Measurements from ENCODE around the gene MYO1E. TPM values are rescaled to one million over a fixed set of nuclear protein-coding genes. Genes with fewer than 3 reads are reported as not detected.
"Not testable (repeated sequence)": the region's sequence is repeated elsewhere in the genome, so short reads cannot be mapped to it uniquely, and the experiment has no call there.

The MYO1E gene
- total RNA-seq, 1 experiment from 2014 or later, result 37.5 TPM

GRCh38 chr15:59152694-59153450 lies 219.8 kb downstream of the MYO1E start:
- DNase-seq (ENCODE audit: extremely low read depth, low read depth), result no peak

- no peak for DNase-seq (ENCODE audit: extremely low read depth, low read depth)
Observed at GRCh38 chr15:59150185-59150584, 222.5 kb downstream of the MYO1E start.

GRCh38 chr15:59148153-59148833 lies 224.4 kb downstream of the MYO1E start:
- no peak for DNase-seq (ENCODE audit: extremely low read depth, low read depth)

- no peak for DNase-seq (ENCODE audit: extremely low read depth, low read depth)
Observed at GRCh38 chr15:59147666-59148065, 225.0 kb downstream of the MYO1E start.

- not testable (repeated sequence) for DNase-seq (ENCODE audit: extremely low read depth, low read depth)
Observed at GRCh38 chr15:59144594-59144993, 228.1 kb downstream of the MYO1E start.

GRCh38 chr15:59143281-59143680 lies 229.4 kb downstream of the MYO1E start:
- no peak for DNase-seq (ENCODE audit: extremely low read depth, low read depth)

GRCh38 chr15:59140422-59141226 lies 232.0 kb downstream of the MYO1E start:
- no peak for DNase-seq (ENCODE audit: extremely low read depth, low read depth)

GRCh38 chr15:59138243-59138642 lies 234.4 kb downstream of the MYO1E start:
- DNase-seq (ENCODE audit: extremely low read depth, low read depth), result peak; percentile 29

- no peak for DNase-seq (ENCODE audit: extremely low read depth, low read depth)
Observed at GRCh38 chr15:59137566-59137965, 235.1 kb downstream of the MYO1E start.

GRCh38 chr15:59133929-59134427 lies 238.7 kb downstream of the MYO1E start:
- no peak for DNase-seq (ENCODE audit: extremely low read depth, low read depth)

GRCh38 chr15:59131969-59132562 lies 240.6 kb downstream of the MYO1E start:
- DNase-seq (ENCODE audit: extremely low read depth, low read depth), result no peak

- no peak for DNase-seq (ENCODE audit: extremely low read depth, low read depth)
Observed at GRCh38 chr15:59131456-59131855, 241.2 kb downstream of the MYO1E start.

GRCh38 chr15:59127255-59127654 lies 245.4 kb downstream of the MYO1E start:
- not testable (repeated sequence) for DNase-seq (ENCODE audit: extremely low read depth, low read depth)

- DNase-seq (ENCODE audit: extremely low read depth, low read depth), result not testable (repeated sequence)
Observed at GRCh38 chr15:59125683-59126082, 247.0 kb downstream of the MYO1E start.

GRCh38 chr15:59124261-59124660 lies 248.4 kb downstream of the MYO1E start:
- no peak for DNase-seq (ENCODE audit: extremely low read depth, low read depth)

- DNase-seq (ENCODE audit: extremely low read depth, low read depth), result no peak
Observed at GRCh38 chr15:59120937-59121336, 251.7 kb downstream of the MYO1E start.

GRCh38 chr15:59119625-59120024 lies 253.0 kb downstream of the MYO1E start:
- DNase-seq (ENCODE audit: extremely low read depth, low read depth), result no peak

GRCh38 chr15:59116771-59117170 lies 255.9 kb downstream of the MYO1E start:
- no peak for DNase-seq (ENCODE audit: extremely low read depth, low read depth)

GRCh38 chr15:59116141-59116540 lies 256.5 kb downstream of the MYO1E start:
- no peak for DNase-seq (ENCODE audit: extremely low read depth, low read depth)

GRCh38 chr15:59115047-59115446 lies 257.6 kb downstream of the MYO1E start:
- DNase-seq (ENCODE audit: extremely low read depth, low read depth), result no peak

GRCh38 chr15:59111251-59111650 lies 261.4 kb downstream of the MYO1E start:
- DNase-seq (ENCODE audit: extremely low read depth, low read depth), result no peak
